Parathyroid adenoma (tissue), 2 donors: ENCODE results near the gene CA5A.

Source experiments
- H2AFZ ChIP-seq: fragments of 300-600 bp; sonication (generic); one replicate; pipeline ENCODE4 v1.7.0; 2017; ENCODE audit warnings: antibody characterized with exemption, mild to moderate bottlenecking
- H3K27ac ChIP-seq: fragments of 300-600 bp; sonication (generic); one replicate; pipeline ENCODE4 v1.7.0; 2017
- H3K27me3 ChIP-seq: fragments of 300-600 bp; sonication (generic); one replicate; pipeline ENCODE4 v1.7.0; 2017; ENCODE audit warnings: low read length; ENCODE audit not compliant: control insufficient read depth, insufficient read depth
- H3K36me3 ChIP-seq: fragments of 300-600 bp; sonication (generic); one replicate; pipeline ENCODE4 v1.7.0; 2017; ENCODE audit warnings: low read length; ENCODE audit not compliant: control insufficient read depth, insufficient read depth
- H3K4me1 ChIP-seq: fragments of 300-600 bp; sonication (generic); one replicate; pipeline ENCODE4 v1.7.0; 2017; ENCODE audit warnings: control low read depth
- H3K4me2 ChIP-seq: fragments of 300-600 bp; sonication (generic); one replicate; pipeline ENCODE4 v1.7.0; 2017; ENCODE audit warnings: low read length
- H3K4me3 ChIP-seq: fragments of 300-600 bp; sonication (generic); one replicate; pipeline ENCODE4 v1.7.0; 2017; ENCODE audit warnings: low read depth, low read length
- H3K79me2 ChIP-seq: fragments of 300-600 bp; sonication (generic); one replicate; pipeline ENCODE4 v1.7.0; 2017; ENCODE audit warnings: control low read depth
- H3K9ac ChIP-seq: fragments of 300-600 bp; sonication (generic); one replicate; pipeline ENCODE4 v1.7.0; 2017; ENCODE audit warnings: mild to moderate bottlenecking
- H3K9me3 ChIP-seq: fragments of 300-600 bp; sonication (generic); one replicate; pipeline ENCODE4 v1.7.0; 2017; ENCODE audit warnings: low read length; ENCODE audit not compliant: control insufficient read depth
- TF ChIP-seq, protein P1 (sequence below): fragments of 300-600 bp; sonication (generic); IDR thresholded peaks from one replicate; pipeline ENCODE4 v1.7.0; 2017; ENCODE audit warnings: antibody characterized with exemption, mild to moderate bottlenecking
- donor health status: primary hyperparathyroidism.

Gene CA5A

DNA sequence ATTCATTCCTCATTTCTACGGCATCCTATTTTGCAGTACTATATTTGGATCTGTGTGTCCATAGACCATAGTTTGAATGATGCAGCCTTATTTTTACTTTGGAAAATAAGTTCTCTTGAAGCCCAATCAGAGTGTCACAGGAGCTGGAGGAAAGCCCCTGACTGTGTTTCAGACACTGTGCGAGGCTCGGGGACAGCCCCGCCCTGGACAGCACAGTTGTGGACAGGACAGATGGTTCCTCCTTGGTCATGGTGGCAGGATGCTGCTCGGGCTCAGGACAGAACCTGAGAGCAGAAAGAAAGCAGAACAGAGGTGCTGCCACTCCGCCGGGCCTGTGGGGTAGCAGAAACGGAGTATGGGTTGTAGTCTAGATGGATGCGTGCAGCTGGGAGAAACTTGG lies 37.8 kb upstream of the CA5A start:
- H3K4me3 ChIP-seq = no peak overlapping the region
- H3K9ac ChIP-seq = no peak overlapping the region
- H3K27me3 ChIP-seq = no peaks in the 10 kb centered on the region
- TF ChIP-seq, protein P1, sequence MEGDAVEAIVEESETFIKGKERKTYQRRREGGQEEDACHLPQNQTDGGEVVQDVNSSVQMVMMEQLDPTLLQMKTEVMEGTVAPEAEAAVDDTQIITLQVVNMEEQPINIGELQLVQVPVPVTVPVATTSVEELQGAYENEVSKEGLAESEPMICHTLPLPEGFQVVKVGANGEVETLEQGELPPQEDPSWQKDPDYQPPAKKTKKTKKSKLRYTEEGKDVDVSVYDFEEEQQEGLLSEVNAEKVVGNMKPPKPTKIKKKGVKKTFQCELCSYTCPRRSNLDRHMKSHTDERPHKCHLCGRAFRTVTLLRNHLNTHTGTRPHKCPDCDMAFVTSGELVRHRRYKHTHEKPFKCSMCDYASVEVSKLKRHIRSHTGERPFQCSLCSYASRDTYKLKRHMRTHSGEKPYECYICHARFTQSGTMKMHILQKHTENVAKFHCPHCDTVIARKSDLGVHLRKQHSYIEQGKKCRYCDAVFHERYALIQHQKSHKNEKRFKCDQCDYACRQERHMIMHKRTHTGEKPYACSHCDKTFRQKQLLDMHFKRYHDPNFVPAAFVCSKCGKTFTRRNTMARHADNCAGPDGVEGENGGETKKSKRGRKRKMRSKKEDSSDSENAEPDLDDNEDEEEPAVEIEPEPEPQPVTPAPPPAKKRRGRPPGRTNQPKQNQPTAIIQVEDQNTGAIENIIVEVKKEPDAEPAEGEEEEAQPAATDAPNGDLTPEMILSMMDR = no peak
- H3K9me3 ChIP-seq = peaks cover 6% of the 10 kb centered on the region
- H3K4me2 ChIP-seq = no peak overlapping the region
- H3K79me2 ChIP-seq = peaks cover 37% of the 10 kb centered on the region
- H3K4me1 ChIP-seq = no peaks in the 10 kb centered on the region
- no peak overlapping the region for H2AFZ ChIP-seq
- H3K36me3 ChIP-seq = no peaks in the 10 kb centered on the region
- no peak overlapping the region for H3K27ac ChIP-seq

DNA sequence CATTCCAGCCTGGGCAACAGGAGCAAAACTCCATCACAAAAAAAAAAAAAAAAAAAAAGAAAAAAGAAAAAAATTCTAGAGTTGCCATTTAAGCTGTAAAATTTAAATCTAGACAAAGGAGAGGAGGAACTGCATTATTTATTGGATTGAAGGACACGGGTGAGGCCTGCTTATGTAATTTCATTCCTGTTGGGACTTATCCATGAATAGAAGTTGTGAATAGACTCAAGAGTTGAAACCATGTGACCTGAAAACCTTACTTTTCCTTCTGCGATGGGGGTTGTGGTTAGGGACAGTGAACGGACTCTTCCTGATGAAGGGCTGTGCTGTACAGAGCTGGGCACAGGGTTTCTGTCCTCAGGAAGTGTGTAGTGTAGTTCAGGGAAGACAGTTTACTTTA lies 37.4 kb upstream of the CA5A start:
- peaks cover 40% of the 10 kb centered on the region for H3K79me2 ChIP-seq
- no peak overlapping the region for H2AFZ ChIP-seq
- TF ChIP-seq, protein P1 = no peak
- H3K27ac ChIP-seq = no peak overlapping the region
- no peak overlapping the region for H3K4me3 ChIP-seq
- no peaks in the 10 kb centered on the region for H3K36me3 ChIP-seq
- no peaks in the 10 kb centered on the region for H3K27me3 ChIP-seq
- no peak overlapping the region for H3K9ac ChIP-seq
- H3K4me2 ChIP-seq = no peak overlapping the region
- no peaks in the 10 kb centered on the region for H3K4me1 ChIP-seq
- peaks cover 6% of the 10 kb centered on the region for H3K9me3 ChIP-seq

DNA sequence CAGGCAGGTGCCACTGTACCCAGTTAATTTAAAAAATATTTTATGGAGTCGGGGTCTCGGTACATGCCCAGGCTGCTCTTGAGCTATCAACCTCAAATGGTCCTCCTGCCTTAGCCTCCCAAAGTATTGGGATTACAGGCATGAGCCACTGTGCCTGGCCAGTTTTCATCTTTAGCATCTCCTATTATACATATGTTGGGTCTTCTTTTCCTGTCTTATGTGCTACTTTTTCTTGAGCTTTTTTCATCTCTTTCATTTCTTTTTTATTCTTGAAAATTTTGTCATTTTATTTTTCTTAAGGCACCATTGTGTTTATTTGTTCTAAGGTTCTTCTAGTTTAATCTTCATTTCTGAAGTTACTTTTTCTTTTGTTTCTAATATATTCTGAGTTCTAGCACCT lies 35.6 kb upstream of the CA5A start:
- Histone ChIP-seq H3K4me1 (no peaks in the 10 kb centered on the region), H3K36me3 (no peaks in the 10 kb centered on the region), H3K79me2 (peaks cover 49% of the 10 kb centered on the region), H3K4me2 (no peak overlapping the region), H3K4me3 (no peak overlapping the region), H3K27ac (no peak overlapping the region), H3K9ac (no peak overlapping the region), H3K27me3 (no peaks in the 10 kb centered on the region), H2AFZ (no peak overlapping the region), H3K9me3 (peaks cover 6% of the 10 kb centered on the region)
- TF ChIP-seq, protein P1 = no peak

DNA sequence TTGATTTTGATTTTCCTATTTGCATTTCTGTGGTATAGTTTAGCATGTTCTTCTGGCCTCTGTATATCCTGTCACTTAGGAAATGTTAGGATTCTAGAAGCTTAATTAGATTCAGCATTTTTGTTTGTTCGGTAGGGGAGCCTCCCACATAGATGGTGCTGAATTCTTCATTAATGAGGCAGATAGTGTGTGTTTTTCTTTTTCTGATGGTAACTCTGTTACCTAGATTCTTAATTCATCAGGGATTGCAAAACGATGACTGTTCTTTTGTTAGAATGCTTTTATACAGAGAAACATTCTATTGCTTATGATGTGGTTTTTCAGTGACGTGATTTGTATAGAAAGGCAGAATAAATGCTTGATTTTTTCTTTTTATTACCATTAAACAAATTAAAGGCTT lies 33.9 kb upstream of the CA5A start:
- no peak overlapping the region for H3K9ac ChIP-seq
- TF ChIP-seq, protein P1 = no peak

DNA sequence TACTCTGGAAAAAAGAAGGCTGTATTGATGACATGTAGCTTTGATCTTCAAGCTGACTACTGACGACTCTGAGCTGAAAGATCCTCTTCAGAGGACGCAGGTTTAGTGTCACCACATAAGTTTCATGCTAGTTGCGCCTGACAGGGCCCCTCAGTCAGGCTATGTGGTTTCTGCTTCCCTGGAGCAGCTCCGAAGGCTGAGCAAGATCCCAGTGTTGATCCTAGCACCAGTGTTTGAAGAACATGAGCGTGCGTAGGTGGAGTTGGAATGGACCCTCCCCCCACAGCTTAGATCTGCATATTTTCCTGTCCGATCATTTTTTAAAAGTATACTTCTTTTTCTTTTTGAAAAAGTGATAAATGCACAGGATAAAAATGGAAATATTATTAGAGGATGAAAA lies 32.2 kb upstream of the CA5A start:
- TF ChIP-seq, protein P1 = no peak
- peaks cover 68% of the 10 kb centered on the region for H3K79me2 ChIP-seq
- no peaks in the 10 kb centered on the region for H3K36me3 ChIP-seq
- no peak overlapping the region for H3K4me2 ChIP-seq
- no peak overlapping the region for H2AFZ ChIP-seq
- H3K4me3 ChIP-seq = no peak overlapping the region
- no peak overlapping the region for H3K27ac ChIP-seq
- no peak overlapping the region for H3K9ac ChIP-seq
- no peaks in the 10 kb centered on the region for H3K27me3 ChIP-seq
- H3K4me1 ChIP-seq = peaks cover 12% of the 10 kb centered on the region
- H3K9me3 ChIP-seq = peaks cover 6% of the 10 kb centered on the region

More for the DNA sequence above, 33.9 kb upstream of the CA5A start:
- Histone ChIP-seq H2AFZ (no peak overlapping the region), H3K27me3 (no peaks in the 10 kb centered on the region), H3K27ac (no peak overlapping the region), H3K9me3 (peaks cover 6% of the 10 kb centered on the region), H3K4me1 (peaks cover 12% of the 10 kb centered on the region), H3K36me3 (no peaks in the 10 kb centered on the region), H3K4me3 (no peak overlapping the region), H3K4me2 (no peak overlapping the region), H3K79me2 (peaks cover 60% of the 10 kb centered on the region)
